Measurements from ENCODE around the gene ZNF644.
"Not testable (repeated sequence)": the region's sequence is repeated elsewhere in the genome, so short reads cannot be mapped to it uniquely, and the experiment has no call there.

ZNF644 gene

DNA sequence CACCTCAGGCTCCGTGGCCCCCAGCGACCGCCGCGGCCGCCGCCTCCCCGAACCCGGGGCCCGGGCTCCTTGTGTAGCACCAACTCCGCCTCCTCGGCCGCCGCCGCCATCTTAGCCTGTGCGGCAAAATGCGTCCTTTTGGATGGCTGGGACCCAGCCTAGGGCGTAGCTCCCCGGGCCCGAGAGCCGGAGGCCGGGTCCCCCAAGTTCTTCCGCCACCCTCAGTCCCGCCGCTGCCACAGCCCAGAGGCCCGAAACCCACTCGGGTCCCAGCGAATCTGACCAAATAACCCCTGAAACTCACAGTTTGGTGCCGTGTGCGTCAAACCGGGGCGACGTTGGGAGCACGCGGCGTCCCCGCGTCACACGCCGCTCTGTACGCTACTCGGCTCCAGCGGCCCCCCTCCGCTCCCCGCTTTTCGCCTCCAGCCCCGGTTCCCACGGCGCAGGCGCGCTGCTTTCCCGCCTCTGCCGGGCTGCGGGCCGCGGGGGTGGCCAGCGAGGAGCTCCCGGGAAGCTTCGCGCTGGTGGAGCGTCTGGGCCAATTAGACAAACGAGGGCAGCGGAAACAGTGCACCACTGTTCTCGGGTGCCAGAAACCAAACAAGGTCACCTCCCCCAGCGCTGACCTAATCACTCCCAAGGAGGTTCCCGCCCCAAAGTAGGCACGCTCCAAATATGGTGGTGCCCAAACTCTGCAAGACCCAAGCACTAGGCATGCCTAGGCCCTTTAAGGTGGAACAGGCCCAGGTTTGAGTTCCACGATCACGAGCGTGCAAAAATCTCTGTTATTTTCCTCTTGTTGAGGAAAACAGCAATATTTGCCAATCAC, at the start of gene ZNF644:
Gene ZNF644 (minus strand): TSS at position 350 of the 832 bp plus-strand sequence. CDS start 39,682 bp downstream, outside the sequence.
- peak; percentile 41 to 95 (median 88) for DNase-seq

DNA sequence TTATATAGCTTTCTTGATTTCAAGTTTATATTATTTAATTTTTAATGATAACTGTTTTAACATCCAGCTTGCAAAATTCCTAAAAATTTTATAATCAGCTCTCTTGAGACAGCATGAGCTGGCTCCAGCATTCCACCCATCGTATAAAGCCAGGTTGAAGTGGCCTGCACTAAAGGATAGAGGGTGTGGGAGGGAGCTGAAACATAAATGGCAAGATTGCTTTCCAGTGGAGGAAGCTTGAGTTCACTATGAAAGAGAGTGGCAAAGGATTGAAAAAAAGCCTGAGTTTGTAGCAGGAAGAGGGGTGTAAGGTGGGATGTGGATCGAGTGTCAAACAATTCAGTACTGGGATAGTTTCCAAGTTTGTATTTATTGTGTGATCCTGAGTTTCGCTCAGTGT, 48.5 kb upstream of the ZNF644 start:
- DNase-seq: no peak

DNA sequence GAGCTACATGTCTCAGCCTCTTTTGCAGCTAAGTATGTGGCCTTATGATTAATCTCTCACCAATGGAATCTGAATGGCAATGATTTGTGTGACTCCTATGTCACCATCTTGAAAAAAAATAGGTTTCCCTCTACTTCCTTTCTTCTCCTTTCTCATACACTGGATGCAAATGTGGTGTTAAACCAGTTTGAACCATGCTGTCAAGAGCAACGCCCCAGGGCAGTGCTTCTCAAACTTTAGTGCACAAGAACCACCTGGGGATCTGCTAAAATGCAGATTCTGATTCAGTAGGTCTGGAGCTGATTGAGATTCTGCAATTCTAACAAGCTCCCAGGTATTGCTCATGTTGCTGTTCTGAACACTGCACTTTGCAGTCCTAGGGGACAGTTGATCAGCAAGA, 44.7 kb upstream of the ZNF644 start:
- no peak for DNase-seq

DNA sequence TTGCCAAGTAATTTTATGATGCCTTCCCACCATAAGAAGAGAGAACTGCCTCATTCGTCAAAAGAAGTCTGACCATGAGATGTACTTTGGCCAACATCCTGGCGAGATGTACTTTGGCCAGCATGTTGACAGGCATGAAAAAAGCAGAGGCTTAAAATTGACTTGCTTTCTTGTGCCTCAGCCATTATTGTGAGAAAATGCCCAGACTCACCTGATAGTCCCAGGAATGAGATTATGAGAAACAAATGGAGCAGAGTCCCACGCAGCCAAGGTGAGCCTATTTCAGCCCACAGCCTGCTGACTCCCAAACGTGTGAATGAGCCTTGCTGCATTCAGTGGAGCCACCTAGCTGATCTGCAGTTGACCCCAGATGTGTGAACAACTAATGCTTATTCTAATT, 43.5 kb upstream of the ZNF644 start:
- DNase-seq: no peak

DNA sequence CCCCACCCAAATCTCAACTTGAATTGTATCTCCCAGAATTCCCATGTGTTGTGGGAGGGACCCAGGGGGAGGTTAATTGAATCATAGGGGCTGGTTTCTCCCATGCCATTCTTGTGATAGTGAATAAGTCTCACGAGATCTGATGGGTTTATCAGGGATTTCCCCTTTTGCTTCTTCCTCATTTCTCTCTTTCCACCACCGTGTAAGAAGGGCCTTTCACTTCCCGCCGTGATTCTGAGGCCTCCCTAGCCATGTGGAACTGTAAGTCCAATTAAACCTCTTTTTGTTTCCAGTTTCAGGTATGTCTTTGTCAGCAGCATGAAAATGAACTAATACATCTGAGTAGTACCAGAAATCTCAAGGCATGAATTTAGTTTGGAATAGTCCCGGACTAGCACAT, 41.6 kb upstream of the ZNF644 start:
- DNase-seq: not testable (repeated sequence)

DNA sequence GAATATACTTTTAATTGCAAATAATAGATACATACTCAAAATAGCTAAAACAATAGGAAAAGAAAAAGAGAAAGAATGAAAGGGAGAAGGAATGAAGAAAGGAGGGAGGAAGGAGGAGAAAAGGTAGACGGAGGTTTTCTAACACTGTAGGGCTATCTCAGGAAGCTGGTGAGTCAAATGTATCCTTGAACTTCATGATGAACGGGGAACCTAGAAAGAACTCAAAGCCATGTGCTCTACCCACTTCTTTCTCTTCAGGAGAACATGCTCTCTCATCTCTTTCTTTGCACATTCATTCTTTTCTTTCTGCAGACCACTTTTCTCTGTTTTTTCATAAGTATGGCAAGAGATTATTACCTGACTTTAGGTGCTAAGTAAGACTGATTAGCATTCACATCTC, 37.3 kb upstream of the ZNF644 start:
- no peak for DNase-seq

DNA sequence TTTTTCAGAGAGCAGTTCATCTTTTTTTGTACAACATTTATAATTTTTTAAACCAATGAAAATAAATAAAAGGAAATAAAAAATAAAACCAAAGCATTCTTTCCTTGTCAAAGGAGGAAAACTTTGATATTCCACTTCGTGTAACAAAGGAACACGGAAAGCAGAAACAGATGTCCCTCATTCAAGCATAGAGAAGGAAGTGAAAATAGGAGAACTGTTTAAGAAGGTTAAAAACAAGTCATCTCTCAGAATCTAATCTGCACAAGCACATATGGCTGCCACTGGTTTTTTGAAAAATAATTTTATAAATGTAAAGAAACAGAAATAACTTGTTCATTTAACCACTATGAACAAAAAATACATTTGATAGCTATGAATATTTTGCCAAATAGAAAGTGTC, 35.9 kb upstream of the ZNF644 start:
- no peak for DNase-seq

DNA sequence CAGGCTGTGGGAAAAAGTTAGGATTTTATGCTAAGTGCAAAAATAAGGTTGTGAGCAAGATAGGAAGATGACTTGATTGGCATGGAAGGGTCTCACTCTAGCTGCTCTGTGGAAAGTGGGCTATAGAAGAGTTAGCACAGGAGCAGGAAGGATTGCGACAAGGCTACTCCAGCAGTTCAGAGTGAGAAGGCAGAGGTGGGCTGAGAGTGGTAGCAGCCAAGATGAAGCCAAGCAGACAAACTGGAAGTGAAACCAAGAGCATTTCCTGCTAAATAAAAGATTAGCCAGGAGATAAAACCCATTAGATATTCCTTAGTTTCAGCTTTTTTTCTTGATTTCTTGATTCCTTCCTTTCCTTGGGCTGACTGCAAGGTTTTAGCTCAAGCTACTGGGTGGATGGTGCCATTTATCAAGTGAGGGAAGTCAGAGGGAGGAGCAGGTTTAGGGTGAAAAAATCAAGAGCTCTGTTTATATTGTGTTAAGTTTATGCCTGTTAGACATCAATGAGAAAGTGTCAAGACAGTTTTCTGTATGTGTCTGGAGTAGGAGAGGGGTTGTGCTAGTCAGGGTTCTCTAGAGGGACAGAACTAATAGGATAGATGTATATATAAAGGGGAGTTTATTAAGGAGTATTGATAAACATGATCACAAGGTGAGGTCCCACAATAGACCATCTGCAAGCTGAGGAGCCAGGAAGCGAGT, 33.1 kb upstream of the ZNF644 start:
- peak in 2 of 51 donors; percentile 1 to 7 for DNase-seq

DNA sequence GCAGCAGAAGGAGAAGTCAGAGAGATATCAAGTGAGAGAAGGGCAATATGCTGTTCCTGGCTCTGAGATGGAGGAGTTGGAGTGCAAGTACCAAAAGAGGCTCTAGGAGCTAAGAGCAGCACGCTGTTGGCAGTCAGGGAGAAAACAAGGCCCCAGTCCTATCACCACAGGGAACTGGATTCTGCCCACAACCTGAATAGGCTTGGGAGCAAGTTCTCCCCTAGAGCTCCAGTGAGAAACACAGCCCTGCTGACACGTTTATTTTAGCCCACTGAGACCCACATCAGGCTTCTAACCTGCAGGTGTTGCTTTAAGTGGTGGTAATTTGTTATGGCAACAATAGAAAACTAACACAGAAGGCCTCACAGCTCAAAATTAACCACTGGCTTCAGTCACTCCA, 31.8 kb upstream of the ZNF644 start:
- DNase-seq: no peak

DNA sequence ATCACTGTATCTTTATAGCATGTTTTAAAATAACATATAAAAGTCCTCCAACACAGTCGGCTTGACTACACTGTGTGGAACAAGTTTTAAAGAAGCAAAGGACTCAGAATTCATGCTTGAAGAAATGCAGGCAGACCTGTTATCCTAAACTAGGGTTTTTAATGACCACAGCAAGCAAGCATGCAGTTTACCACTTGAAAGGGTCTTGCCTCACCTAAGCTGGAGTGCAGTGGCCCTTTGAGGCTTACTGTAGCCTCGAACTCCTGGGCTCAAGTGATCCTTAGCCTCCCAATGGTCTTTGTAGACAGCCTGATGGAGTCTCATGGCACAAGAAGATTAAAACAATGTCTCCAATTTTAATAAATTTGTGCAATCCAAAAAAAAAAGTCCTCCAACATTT, 27.7 kb upstream of the ZNF644 start:
- not testable (repeated sequence) for DNase-seq

DNA sequence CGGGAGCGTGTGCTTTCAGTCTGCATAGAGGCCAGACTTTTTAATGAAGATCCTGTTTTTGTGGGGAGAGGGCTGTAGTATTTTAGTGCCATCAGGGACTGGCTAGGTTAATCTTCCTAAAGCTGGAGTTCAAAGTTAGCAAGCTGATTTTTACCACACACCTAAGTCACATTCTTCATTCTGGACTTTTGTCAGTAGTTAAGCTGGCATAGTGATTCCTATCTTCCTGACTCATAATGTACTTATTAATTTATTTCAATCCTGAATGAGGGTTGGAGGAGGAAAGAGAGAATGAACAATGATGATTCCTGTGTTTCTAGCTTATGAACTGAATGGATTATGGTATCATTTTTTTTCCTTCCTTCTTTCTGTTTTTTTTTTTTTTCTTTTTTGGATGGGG, 24.9 kb upstream of the ZNF644 start:
- DNase-seq: no peak

DNA sequence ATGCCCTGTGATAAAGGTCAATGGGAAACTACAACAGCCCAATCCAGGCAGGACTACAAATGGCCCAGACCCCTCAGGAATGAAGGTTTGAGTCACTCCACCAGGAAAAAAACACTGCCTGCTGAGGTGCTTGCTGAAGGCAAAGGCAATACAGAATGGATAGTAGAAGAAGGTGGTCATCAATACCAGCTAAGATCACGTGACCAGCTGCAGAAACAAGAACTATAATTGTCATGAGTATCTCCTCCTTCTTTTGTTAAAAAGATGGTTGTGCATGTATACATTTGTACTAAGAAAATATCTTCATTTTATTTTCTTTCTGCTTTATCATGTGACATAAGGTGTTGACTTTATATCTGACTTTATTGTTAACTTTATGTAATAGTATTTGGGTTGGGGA, 23.4 kb upstream of the ZNF644 start:
- DNase-seq: no peak

DNA sequence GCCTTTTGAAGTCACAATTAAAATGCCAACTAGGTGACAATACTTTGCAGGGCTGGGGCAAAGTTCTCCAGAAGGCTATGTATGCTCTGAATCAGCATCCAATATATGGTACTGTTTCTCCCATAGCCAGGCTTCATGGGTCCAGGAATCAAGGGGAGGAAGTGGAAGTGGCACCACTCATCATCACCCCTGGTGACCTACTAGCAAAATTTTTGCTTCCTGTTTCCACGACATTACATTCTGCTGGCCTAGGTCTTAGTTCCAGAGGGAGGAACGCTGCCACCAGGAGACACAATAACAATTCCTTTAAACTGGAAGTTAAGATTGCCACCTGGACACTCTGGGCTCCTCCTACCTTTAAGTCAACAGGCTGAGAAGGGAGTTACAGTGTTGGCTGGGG, 22.9 kb upstream of the ZNF644 start:
- not testable (repeated sequence) for DNase-seq

DNA sequence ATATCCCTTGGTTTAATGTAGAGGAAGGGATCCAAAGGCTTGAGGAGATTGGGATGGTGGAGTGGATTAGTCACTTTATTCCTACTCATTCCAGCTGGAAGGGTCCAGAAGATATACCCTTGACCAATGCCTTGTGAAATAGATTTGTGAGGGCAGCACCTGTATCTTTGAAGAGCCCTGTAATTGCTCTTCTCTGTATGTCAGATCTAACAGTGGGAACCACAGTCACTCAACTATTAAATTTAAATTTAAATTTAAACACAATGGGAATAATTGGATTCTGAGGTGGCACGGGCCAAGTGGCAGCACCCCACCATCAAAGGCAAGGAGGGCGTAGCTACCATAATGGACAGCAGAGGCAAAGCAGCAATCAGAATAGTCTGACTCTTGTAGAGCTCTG, 20.5 kb upstream of the ZNF644 start:
- not testable (repeated sequence) for DNase-seq

DNA sequence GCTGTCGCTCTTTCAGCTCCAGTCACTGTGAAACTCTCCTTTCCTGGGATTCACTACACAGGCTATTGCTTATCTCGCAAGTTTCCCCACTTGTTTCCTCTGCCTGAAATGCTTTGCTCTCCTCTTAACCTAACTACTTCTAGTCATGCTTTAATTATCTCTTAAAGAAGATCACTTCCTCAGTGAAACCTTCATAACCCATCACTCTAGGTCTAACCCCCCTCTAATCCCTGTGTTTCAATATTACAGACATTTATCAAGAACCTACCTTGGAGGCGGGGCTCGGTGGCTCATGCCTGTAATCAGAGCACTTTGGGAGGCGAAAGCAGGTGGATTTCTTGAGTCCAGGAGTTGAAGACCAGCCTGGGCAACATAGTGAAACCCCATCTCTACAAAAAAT, 16.7 kb upstream of the ZNF644 start:
- no peak for DNase-seq

DNA sequence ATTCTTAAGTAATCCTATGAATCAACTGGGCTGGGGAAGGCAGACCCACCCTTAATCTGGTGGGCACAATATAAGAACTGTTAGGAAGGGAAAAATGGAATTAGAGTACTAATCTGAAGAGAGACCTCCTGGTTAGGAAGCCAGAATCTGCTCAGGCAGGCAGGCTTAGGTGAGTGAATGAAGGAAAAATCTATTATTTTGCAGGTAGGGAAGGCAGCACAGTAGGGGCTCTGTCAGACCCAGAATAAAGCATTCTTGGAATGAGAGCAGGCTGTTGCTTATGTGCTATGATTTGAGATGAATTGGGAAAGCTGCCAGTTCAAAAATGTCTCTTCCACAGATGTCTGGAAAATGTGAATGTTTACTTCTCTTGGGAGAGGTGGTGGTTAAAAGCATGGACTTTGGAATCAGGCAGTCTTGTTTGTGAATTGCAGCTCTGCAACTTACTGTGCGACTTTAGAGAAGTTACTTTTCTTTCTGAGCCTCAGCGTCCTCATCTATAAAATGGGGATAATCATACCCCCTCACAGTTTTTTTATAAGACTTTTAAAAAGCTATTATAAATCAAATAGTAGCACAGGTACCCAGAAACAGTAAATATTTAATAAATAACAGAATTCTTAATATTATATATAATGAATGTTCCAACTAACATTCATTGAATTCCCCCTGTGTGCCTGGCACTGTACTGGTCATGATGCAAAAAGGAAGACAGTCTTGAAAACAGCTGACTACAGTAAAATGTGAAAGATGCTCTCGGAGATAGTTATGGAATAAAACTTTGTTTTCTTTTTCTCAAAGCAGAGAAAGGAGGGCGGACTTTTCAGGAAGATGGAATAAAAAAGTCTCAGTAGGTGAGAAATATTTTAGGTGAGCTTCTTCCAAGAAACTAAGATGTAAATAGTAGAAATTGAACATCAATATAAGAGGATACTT, 15.3 kb upstream of the ZNF644 start:
- no peak for DNase-seq

DNA sequence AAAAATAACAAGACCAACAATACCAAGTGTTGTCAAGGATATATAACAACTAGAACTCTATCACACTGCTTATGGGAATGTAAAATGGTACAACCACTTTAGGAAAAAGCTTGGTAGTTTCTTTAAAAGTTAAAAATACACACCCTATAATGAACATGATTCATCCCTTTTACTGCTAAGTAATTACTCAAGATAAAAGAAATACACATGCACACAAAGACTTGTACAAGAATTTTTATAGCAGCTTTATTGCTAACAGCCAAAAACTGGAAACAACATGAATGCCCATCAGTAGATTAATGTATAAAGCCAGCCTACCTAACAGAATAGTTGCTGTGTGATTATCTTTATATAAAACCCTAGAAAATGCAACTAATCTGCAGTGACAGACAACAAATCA, 10.5 kb upstream of the ZNF644 start:
- no peak for DNase-seq

DNA sequence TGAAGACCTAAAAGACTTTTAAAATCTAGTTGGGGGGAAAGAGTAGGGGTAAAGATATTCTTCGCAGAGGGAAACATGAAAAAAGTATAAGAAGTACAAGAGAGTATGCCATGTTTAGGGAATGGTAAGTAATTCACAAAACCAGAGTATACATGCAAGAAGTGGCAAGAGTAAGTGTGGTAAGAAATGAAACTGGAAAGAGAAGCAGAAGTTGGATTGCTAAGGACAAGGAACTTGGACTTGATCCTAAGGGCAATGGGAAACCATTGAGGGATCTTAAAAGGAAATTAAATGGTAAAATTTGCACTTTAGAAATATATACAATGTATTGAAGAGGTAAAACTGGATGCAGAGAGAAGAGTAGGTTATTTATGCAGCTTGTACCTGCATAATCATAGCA, 9.2 kb upstream of the ZNF644 start:
- no peak for DNase-seq

DNA sequence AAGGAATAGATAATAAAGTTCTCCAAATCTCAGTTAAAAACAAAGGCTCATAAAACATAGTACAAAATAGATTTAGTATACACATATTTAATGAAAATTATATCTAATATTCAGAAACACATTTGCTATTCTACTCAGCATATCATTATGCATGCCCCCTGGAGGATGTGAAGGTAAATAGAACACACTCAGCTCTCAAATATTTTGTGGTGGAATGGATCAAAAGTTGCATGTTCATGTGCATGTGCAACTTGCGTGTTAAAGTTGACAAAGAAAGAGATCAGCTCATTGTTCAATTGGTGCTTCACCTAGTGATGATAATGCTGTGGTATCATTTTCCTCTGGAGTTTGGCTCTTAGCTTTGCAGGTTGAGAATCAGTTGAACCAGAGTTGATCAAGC, 4.9 kb upstream of the ZNF644 start:
- no peak for DNase-seq

DNA sequence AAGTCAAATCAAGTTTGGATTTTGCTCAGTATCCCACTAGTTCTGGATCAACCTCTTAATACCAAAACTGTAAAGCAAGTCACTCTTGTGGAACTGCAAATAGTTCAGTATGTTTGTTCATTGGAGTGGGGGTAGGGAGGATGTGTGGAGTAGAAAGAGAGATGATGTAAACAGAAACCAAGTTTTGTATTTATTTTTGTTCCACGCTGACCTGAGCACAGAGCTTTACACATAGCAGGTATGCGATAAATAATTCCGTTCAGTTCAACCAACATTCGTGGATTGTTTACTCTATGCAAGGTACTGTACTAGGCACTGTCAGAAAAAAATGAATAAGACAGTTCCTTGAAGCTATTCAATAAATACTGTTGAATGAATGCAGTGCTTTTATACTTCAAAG, 4.5 kb upstream of the ZNF644 start:
- DNase-seq: no peak

DNA sequence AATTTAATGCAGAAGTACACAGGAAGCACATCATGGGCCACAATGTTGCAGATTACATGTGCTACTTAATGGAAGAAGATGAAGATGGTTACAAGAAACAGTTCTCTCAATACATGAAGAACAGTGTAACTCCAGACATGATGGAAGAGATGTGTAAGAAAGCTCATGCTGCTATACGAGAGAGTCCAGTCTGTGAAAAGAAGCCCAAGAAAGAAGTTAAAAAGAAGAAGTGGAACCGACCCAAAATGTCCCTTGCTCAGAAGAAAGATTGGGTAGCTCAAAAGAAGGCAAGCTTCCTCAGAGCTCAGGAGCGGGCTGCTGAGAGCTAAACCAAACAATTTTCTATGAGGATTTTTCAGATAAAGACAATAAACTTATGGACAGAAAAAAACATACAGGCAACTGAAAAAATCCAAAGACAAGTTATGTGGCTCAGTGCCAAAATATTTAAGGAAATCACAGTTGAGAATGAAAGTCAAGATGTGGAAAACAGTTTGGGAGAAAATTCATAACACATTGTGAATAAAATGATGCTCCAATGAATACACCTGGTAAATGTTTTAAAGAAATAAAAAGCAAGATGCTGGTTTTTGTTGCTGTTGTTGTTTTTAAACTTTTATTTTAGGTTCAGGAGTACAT, 2.8 kb upstream of the ZNF644 start:
- no peak for DNase-seq
